Loucy (cell line): ENCODE measurements around the gene PRELP.

Experiments used
- EZH2phosphoT487 ChIP-seq: fragments of 200-600 bp; IDR thresholded peaks from 2 replicates; pipeline ENCODE4 v1.6.1; 2018; ENCODE audit warnings: antibody characterized with exemption, mild to moderate bottlenecking, moderate library complexity, borderline replicate concordance
- TF ChIP-seq, protein P1 (sequence below): fragments of 200-600 bp; sonication (generic); conservative IDR thresholded peaks from 2 replicates; pipeline ENCODE4 v1.5.1; 2014; ENCODE audit warnings: mild to moderate bottlenecking, antibody characterized with exemption, low read length

DNA sequence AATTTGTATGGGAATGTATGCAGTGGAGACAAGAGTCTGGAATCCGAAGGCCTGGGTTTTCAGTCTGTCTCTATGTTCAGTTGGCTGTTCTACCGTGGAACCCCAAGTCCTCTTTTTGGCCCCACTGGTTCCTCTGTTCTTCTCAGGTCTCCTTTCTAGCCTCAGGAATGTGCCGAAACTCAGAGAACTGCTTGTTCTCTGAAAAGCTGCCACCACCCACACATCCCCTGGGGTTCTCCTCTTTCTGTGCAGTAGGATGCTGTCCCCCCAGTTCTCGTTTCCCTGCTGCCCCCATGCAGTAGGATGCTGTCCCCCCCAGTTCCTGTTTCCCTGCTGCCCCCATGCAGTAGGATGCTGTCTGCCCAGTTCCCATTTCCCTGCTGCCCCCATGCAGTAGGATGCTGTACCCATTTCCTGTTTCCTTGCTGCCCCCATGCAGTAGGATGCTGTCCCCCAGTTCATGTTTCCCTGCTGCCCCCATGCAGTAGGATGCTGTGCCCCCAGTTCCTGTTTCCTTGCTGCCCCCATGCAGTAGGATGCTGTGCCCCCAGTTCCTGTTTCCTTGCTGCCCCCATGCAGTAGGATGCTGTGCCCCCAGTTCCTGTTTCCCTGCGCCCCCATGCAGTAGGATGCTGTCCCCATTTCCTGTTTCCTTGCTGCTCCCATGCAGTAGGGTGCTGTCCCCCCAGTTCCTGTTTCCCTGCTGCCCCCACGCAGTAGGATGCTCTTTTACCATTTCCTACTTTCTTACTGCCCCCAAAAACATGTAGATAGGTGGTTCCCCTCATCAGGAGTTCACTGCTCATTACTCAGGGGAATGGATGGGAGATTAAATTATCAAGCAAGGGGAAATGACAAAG is 53.6 kb downstream of the PRELP start:
- TF ChIP-seq EZH2phosphoT487: no peak
- TF ChIP-seq, protein P1, sequence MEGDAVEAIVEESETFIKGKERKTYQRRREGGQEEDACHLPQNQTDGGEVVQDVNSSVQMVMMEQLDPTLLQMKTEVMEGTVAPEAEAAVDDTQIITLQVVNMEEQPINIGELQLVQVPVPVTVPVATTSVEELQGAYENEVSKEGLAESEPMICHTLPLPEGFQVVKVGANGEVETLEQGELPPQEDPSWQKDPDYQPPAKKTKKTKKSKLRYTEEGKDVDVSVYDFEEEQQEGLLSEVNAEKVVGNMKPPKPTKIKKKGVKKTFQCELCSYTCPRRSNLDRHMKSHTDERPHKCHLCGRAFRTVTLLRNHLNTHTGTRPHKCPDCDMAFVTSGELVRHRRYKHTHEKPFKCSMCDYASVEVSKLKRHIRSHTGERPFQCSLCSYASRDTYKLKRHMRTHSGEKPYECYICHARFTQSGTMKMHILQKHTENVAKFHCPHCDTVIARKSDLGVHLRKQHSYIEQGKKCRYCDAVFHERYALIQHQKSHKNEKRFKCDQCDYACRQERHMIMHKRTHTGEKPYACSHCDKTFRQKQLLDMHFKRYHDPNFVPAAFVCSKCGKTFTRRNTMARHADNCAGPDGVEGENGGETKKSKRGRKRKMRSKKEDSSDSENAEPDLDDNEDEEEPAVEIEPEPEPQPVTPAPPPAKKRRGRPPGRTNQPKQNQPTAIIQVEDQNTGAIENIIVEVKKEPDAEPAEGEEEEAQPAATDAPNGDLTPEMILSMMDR: no peak
